Measurements from ENCODE around the gene ASIC4. TPM values are rescaled to one million over a fixed set of nuclear protein-coding genes. Genes with fewer than 3 reads are reported as not detected.
A peak's percentile ranks its signal among the peaks of the same experiment; 100 is the strongest.

The ASIC4 gene
- total RNA-seq, 6 experiments from 2014 or later: 0.05 to 0.19 (median 0.07) TPM; not detected in 3

- H3K36me3 Mint-ChIP-seq (ENCODE audit: low read depth): peaks cover 9% of the 10 kb centered on the region
- no peaks in the 10 kb centered on the region for H3K9me3 Mint-ChIP-seq
- H3K27me3 Mint-ChIP-seq (ENCODE audit: insufficient read depth): no peaks in the 10 kb centered on the region; the same call in 1 of the 2 replicates
- DNase-seq: no peak
- no peak overlapping the region; the same call in 1 of the 2 replicates for H3K27ac Mint-ChIP-seq
- H3K4me3 Mint-ChIP-seq: no peak overlapping the region
- peaks cover 14% of the 10 kb centered on the region for H3K4me1 Mint-ChIP-seq (ENCODE audit: low read depth)
- no peak for TF ChIP-seq CTCF (IDR thresholded peaks at IDR 0.05)
Measured at GRCh38 chr2:219538956-219539788, 24.9 kb downstream of the ASIC4 start.

- H3K4me1 Mint-ChIP-seq (ENCODE audit: low read depth): peaks cover 22% of the 10 kb centered on the region
- H3K27me3 Mint-ChIP-seq (ENCODE audit: insufficient read depth): no peaks in the 10 kb centered on the region; the same call in 1 of the 2 replicates
- H3K36me3 Mint-ChIP-seq (ENCODE audit: low read depth): peaks cover 9% of the 10 kb centered on the region
- no peak overlapping the region for H3K4me3 Mint-ChIP-seq
- no peak for DNase-seq
- no peak overlapping the region for H3K27ac Mint-ChIP-seq
- no peak for TF ChIP-seq CTCF (IDR thresholded peaks at IDR 0.05)
- H3K9me3 Mint-ChIP-seq: no peaks in the 10 kb centered on the region
Measured at GRCh38 chr2:219539926-219540678, 25.8 kb downstream of the ASIC4 start.

GRCh38 chr2:219540784-219541504, 26.7 kb downstream of the ASIC4 start:
- H3K4me1 Mint-ChIP-seq (ENCODE audit: low read depth): peaks cover 22% of the 10 kb centered on the region
- peak overlapping the region; percentile 51; the same call in 1 of the 2 replicates for H3K4me3 Mint-ChIP-seq
- peaks cover 9% of the 10 kb centered on the region for H3K36me3 Mint-ChIP-seq (ENCODE audit: low read depth)
- H3K27me3 Mint-ChIP-seq (ENCODE audit: insufficient read depth): peaks cover 2% of the 10 kb centered on the region; the same call in 1 of the 2 replicates
- H3K9me3 Mint-ChIP-seq: no peaks in the 10 kb centered on the region
- TF ChIP-seq CTCF (IDR thresholded peaks at IDR 0.05): no peak
- H3K27ac Mint-ChIP-seq: no peak overlapping the region
- no peak for DNase-seq

- Mint-ChIP-seq H3K27ac (no peak overlapping the region), H3K27me3 (ENCODE audit: insufficient read depth) (peaks cover 2% of the 10 kb centered on the region; the same call in 1 of the 2 replicates), H3K4me1 (ENCODE audit: low read depth) (peaks cover 22% of the 10 kb centered on the region), H3K9me3 (no peaks in the 10 kb centered on the region), H3K4me3 (no peak overlapping the region), H3K36me3 (ENCODE audit: low read depth) (peaks cover 9% of the 10 kb centered on the region)
- TF ChIP-seq CTCF (IDR thresholded peaks at IDR 0.05): peak; percentile 87
- peak; percentile 17 for DNase-seq
Measured at GRCh38 chr2:219541611-219542180, 27.4 kb downstream of the ASIC4 start.

Data from HFFc6 (cell line).